ENCODE data around the gene SLAMF7.

The SLAMF7 gene

GRCh38 chr1:160741092-160741501 lies 2.0 kb downstream of the SLAMF7 start:
- no peak overlapping the region for H3K27ac ChIP-seq
- no peak for DNase-seq (ENCODE audit: low read depth, low spot score)

DNA sequence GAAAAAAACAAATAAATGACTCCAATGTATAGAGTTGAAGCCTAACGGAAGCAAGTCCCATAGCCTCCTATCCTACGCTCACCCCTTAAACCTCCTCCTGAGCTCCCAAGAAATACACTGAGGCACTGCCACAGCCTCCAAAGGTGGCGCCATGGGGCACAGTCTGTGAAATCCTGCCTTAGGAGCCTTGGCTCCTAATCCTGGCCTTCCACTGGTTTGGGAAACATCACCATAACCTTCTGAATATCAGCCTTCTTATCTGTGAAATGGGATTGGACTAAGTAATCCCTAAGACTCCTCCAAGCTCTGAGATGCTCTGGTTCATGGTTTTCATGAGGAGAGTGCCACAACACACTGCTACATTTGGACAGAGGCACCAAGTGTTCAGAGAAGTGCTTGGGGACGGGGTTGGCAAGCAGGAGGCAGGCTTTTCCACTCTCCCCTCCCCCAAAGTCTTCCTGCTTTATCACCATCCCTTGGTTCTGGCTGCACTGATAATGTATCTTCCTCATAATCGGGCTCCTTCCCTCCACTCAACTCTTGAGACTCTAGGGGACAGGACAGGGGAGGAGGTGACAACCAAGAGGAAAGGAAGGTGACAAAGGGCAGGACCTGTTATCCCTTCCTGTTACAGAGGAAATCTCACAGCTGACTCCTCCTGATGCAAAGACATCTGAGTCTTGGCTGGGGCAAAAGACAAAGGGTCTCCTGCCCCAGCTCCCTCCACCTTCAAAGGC lies 2.7 kb downstream of the SLAMF7 start:
- Histone ChIP-seq H3K36me3 (ENCODE audit: insufficient read depth, low read length) (no peaks in the 10 kb centered on the region), H3K9ac (ENCODE audit: insufficient read length) (no peak overlapping the region), H3K9me3 (ENCODE audit: low read depth, low read length) (no peaks in the 10 kb centered on the region), H3K27ac (no peak overlapping the region), H3K4me3 (no peak overlapping the region)
- TF ChIP-seq FOXP2 (optimal IDR thresholded peaks at IDR 0.05; ENCODE audit: control extremely low read depth, extremely low read length, insufficient read depth) (no peak), POLR2AphosphoS5 (IDR thresholded peaks at IDR 0.05; ENCODE audit: borderline replicate concordance, low read depth, low read length) (no peak), EZH2 (IDR thresholded peaks at IDR 0.05) (no peak)
- no peak for DNase-seq (ENCODE audit: low read depth, low spot score)

More at GRCh38 chr1:160741092-160741501, 2.0 kb downstream of the SLAMF7 start:
- TF ChIP-seq FOXP2 (optimal IDR thresholded peaks at IDR 0.05; ENCODE audit: control extremely low read depth, extremely low read length, insufficient read depth) (no peak), POLR2AphosphoS5 (IDR thresholded peaks at IDR 0.05; ENCODE audit: borderline replicate concordance, low read depth, low read length) (no peak), EZH2 (IDR thresholded peaks at IDR 0.05) (no peak)
- Histone ChIP-seq H3K4me3 (no peak overlapping the region), H3K9ac (ENCODE audit: insufficient read length) (no peak overlapping the region), H3K36me3 (ENCODE audit: insufficient read depth, low read length) (no peaks in the 10 kb centered on the region), H3K9me3 (ENCODE audit: low read depth, low read length) (no peaks in the 10 kb centered on the region)

DNA sequence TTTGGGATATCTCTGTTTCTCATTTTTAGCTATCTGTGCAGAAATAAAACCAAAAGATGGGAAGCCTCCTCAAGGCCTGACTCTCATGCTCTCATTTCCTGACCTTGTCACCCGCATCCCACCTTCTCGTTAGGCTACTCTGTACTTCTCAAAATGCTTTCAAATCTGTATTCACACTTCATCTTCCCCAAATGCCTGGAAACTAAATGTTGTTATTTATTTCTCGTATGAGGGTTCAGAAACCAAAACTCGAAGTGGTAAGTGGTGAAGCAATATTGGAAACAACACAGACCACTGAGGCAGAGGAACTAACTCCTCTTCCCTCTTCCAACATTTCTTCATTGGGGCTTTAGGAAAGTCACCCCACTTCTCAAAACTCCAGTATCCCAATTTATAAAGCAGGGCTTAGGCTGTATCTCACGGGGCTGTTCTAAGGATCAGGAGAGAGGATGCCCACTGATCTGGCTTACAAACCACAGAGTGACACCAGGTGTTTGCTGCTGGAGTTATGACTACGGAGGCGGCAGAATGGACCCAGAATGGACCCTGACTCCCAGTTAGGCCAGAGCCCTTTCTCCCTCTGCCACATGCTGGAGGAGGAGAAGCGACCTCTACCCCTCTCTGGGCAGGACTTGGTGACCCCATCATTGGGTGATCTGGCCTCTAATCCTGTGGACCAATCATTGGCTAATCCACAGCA lies 3.5 kb downstream of the SLAMF7 start:
- TF ChIP-seq EZH2 (IDR thresholded peaks at IDR 0.05) = no peak
- no peak for TF ChIP-seq POLR2AphosphoS5 (IDR thresholded peaks at IDR 0.05; ENCODE audit: borderline replicate concordance, low read depth, low read length)
- no peak for TF ChIP-seq FOXP2 (optimal IDR thresholded peaks at IDR 0.05; ENCODE audit: control extremely low read depth, extremely low read length, insufficient read depth)
- Histone ChIP-seq H3K9me3 (ENCODE audit: low read depth, low read length) (no peaks in the 10 kb centered on the region), H3K4me3 (no peak overlapping the region), H3K36me3 (ENCODE audit: insufficient read depth, low read length) (no peaks in the 10 kb centered on the region), H3K9ac (ENCODE audit: insufficient read length) (no peak overlapping the region), H3K27ac (no peak overlapping the region)
- DNase-seq (ENCODE audit: low read depth, low spot score) = no peak

DNA sequence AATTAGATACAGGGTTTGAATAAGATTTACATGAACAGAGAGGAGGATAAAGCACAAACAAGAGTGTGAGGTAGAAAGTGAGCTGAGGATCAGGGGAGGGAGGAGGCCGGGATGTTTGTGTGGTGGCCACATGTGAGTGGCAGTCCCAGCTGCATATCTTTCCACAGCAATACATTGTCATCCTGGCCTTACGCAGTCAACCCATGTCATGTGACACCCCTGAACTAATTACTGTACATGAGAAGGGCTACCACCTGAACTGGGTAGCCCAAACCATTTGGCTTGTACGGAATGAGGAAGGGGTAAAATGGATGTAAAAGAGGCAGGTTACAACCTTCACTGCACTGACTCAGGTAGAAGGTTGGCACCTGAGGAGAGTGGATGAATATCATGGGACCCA lies 4.2 kb downstream of the SLAMF7 start:
- no peaks in the 10 kb centered on the region for H3K36me3 ChIP-seq (ENCODE audit: insufficient read depth, low read length)
- no peak overlapping the region for H3K4me3 ChIP-seq
- no peak for TF ChIP-seq POLR2AphosphoS5 (IDR thresholded peaks at IDR 0.05; ENCODE audit: borderline replicate concordance, low read depth, low read length)
- TF ChIP-seq FOXP2 (optimal IDR thresholded peaks at IDR 0.05; ENCODE audit: control extremely low read depth, extremely low read length, insufficient read depth) = no peak
- no peak for TF ChIP-seq EZH2 (IDR thresholded peaks at IDR 0.05)
- H3K9ac ChIP-seq (ENCODE audit: insufficient read length) = no peak overlapping the region
- DNase-seq (ENCODE audit: low read depth, low spot score) = no peak
- H3K27ac ChIP-seq = no peak overlapping the region
- no peaks in the 10 kb centered on the region for H3K9me3 ChIP-seq (ENCODE audit: low read depth, low read length)

DNA sequence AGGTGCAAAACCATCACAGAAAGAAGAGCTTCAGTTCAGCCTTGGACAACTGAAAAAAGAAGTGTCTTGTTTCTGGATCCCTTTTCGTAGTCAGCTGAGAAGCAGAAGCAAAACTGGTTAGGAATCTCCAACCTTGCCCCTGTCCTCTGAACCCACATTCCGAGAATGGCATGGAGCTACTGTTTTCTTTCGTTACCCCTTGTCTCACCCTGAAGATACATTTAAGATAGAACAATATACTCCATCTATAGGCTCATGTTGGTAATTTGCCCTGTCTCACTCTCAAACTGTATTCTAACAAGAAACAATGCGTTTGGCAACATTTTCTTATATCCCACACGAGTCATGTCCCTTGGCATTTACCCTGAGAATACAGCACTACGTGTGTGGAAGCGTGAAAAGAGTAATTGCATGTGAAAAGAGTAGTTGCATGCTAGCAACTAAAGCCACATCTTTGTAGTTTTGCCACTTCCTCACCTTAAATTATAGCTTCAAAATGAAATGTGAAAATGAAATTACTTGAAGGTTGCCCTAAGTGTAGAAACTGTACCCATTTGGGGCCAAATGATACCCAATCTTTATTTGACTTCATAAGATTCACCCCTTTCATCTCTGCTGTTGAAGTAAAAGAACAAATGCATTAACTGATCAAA lies 5.3 kb downstream of the SLAMF7 start:
- H3K4me3 ChIP-seq = no peak overlapping the region

DNA sequence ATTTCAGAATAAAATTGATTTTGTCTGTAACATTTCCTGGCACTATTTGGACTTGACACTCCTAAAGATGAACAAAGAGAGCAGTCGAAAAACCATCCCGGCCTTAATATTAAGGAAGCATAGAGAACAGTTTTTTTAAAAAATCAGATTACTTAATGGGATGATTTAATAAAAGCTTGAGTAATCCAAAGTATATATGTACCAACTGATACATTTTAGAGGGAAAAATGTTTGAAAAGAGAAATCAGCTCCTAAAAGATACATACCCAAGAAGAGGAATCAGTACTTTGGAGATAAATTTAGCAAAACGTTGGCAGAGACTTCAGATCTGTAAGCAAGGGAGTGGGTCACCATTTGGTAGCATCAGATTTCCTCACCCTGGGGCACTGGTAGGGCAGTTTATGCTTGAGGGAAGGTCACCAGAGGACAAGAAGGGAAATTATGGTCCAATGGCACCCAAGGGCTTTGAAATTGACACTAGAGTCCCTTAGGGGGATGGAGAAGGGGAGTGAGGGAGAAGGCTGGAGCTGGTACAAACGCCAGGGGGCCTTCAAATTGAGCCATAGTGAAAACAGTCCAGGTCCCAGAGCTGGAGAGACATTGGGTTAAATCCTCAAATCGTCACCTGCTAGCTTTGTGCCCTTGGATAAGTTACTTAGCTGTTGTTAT lies 5.9 kb downstream of the SLAMF7 start:
- no peak for TF ChIP-seq FOXP2 (optimal IDR thresholded peaks at IDR 0.05; ENCODE audit: control extremely low read depth, extremely low read length, insufficient read depth)
- no peak for DNase-seq (ENCODE audit: low read depth, low spot score)
- H3K4me3 ChIP-seq = no peak overlapping the region

More for the DNA sequence above, 5.3 kb downstream of the SLAMF7 start:
- Histone ChIP-seq H3K9me3 (ENCODE audit: low read depth, low read length) (no peaks in the 10 kb centered on the region), H3K36me3 (ENCODE audit: insufficient read depth, low read length) (no peaks in the 10 kb centered on the region), H3K27ac (no peak overlapping the region), H3K9ac (ENCODE audit: insufficient read length) (no peak overlapping the region)
- TF ChIP-seq FOXP2 (optimal IDR thresholded peaks at IDR 0.05; ENCODE audit: control extremely low read depth, extremely low read length, insufficient read depth) = no peak
- no peak for TF ChIP-seq EZH2 (IDR thresholded peaks at IDR 0.05)
- TF ChIP-seq POLR2AphosphoS5 (IDR thresholded peaks at IDR 0.05; ENCODE audit: borderline replicate concordance, low read depth, low read length) = no peak
- no peak for DNase-seq (ENCODE audit: low read depth, low spot score)

DNA sequence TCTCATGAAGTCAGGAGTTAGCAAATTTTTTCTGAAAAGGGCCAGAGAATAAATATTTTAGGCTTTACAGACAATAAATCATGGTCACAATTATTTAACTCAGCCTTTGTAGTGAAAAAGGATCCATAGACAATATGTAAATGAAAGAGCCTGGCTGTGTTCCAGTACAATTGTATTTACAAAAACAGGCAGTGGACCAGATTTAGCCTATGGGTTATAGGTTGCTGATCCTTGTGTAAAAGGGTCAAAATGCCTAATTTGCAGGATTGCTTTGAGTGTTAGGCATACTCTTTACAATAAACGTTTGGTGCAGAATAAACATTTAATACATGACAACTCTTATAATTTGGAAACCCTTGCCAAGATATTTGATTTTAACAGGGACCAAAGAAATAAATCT lies 6.5 kb downstream of the SLAMF7 start:
- TF ChIP-seq POLR2AphosphoS5 (IDR thresholded peaks at IDR 0.05; ENCODE audit: borderline replicate concordance, low read depth, low read length) (no peak), EZH2 (IDR thresholded peaks at IDR 0.05) (no peak), FOXP2 (optimal IDR thresholded peaks at IDR 0.05; ENCODE audit: control extremely low read depth, extremely low read length, insufficient read depth) (no peak)
- no peak overlapping the region for H3K4me3 ChIP-seq
- no peak overlapping the region for H3K27ac ChIP-seq
- DNase-seq (ENCODE audit: low read depth, low spot score) = no peak
- H3K9ac ChIP-seq (ENCODE audit: insufficient read length) = no peak overlapping the region
- H3K9me3 ChIP-seq (ENCODE audit: low read depth, low read length) = no peaks in the 10 kb centered on the region
- H3K36me3 ChIP-seq (ENCODE audit: insufficient read depth, low read length) = no peaks in the 10 kb centered on the region

More for the DNA sequence above, 5.9 kb downstream of the SLAMF7 start:
- H3K27ac ChIP-seq = no peak overlapping the region
- H3K9ac ChIP-seq (ENCODE audit: insufficient read length) = no peak overlapping the region
- H3K36me3 ChIP-seq (ENCODE audit: insufficient read depth, low read length) = no peaks in the 10 kb centered on the region
- H3K9me3 ChIP-seq (ENCODE audit: low read depth, low read length) = no peaks in the 10 kb centered on the region
